Midbrain (tissue), 1 donor: ENCODE measurements around the gene LRCH1.

Experiments
- DNase-seq: peaks from one replicate; lab custom pipeline; 2025; lab: John Stamatoyannopoulos, UW

LRCH1 gene

GRCh38 chr13:46712524-46712923 lies 159.6 kb downstream of the LRCH1 start:
- DNase-seq: no peak

GRCh38 chr13:46715363-46715762 lies 162.4 kb downstream of the LRCH1 start:
- no peak for DNase-seq

- DNase-seq: no peak
These were observed 163.9 kb downstream of the LRCH1 start for GRCh38 chr13:46716821-46717220.

- DNase-seq: no peak
These were observed 164.3 kb downstream of the LRCH1 start for GRCh38 chr13:46717275-46717674.

- no peak for DNase-seq
These were observed 164.9 kb downstream of the LRCH1 start for GRCh38 chr13:46717856-46718255.

- DNase-seq: no peak
These were observed 167.2 kb downstream of the LRCH1 start for GRCh38 chr13:46720189-46720588.

GRCh38 chr13:46721054-46721453 lies 168.1 kb downstream of the LRCH1 start:
- DNase-seq: peak; percentile 20

GRCh38 chr13:46726347-46726746 lies 173.4 kb downstream of the LRCH1 start:
- DNase-seq: no peak

GRCh38 chr13:46728777-46729176 lies 175.8 kb downstream of the LRCH1 start:
- no peak for DNase-seq

GRCh38 chr13:46731535-46731934 lies 178.6 kb downstream of the LRCH1 start:
- DNase-seq: no peak

GRCh38 chr13:46735425-46735824 lies 182.5 kb downstream of the LRCH1 start:
- no peak for DNase-seq

- DNase-seq: no peak
These were observed 183.8 kb downstream of the LRCH1 start for GRCh38 chr13:46736541-46737310.

GRCh38 chr13:46738055-46738454 lies 185.1 kb downstream of the LRCH1 start:
- DNase-seq: no peak

GRCh38 chr13:46738766-46739165 lies 185.8 kb downstream of the LRCH1 start:
- DNase-seq: no peak

- DNase-seq: no peak
These were observed 186.6 kb downstream of the LRCH1 start for GRCh38 chr13:46739447-46740098.

GRCh38 chr13:46743191-46743590 lies 190.2 kb downstream of the LRCH1 start:
- DNase-seq: no peak

- no peak for DNase-seq
These were observed 192.1 kb downstream of the LRCH1 start for GRCh38 chr13:46745062-46745461.

- no peak for DNase-seq
These were observed 192.7 kb downstream of the LRCH1 start for GRCh38 chr13:46745706-46746105.

- no peak for DNase-seq
These were observed 194.3 kb downstream of the LRCH1 start for GRCh38 chr13:46747031-46747820.

- no peak for DNase-seq
These were observed 195.3 kb downstream of the LRCH1 start for GRCh38 chr13:46748300-46748699.

- no peak for DNase-seq
These were observed 197.0 kb downstream of the LRCH1 start for GRCh38 chr13:46749951-46750350.

- no peak for DNase-seq
These were observed 199.1 kb downstream of the LRCH1 start for GRCh38 chr13:46751811-46752635.
